Upper lobe of left lung (tissue), 6 donors: ENCODE data around the gene CALML6. TPM values are rescaled to one million over a fixed set of nuclear protein-coding genes. Genes with fewer than 3 reads are reported as not detected.

Experiments used
- ATAC-seq, 2 donors: fragments of 200-7000 bp; cut with Tn5 transposase; one replicate each; pipeline ENCODE4 v1.9.1; 2022; ENCODE audit warnings: mild to moderate bottlenecking in 2 of 2, moderate library complexity in 2 of 2; ENCODE audit not compliant: low FRiP score in 2 of 2
- DNase-seq, 2 donors: peaks; one replicate each; pipeline ENCODE4 v3.0.0-alpha.2; 2019 to 2020
- H3K27ac ChIP-seq, 4 donors: fragments of 200-600 bp; sonication (generic); one replicate each; pipeline ENCODE4 v1.5.1; 2016 to 2019
- H3K27me3 ChIP-seq, 4 donors: fragments of 200-600 bp; sonication (generic); one replicate each; pipeline ENCODE4 v1.5.1; 2017 to 2019
- H3K36me3 ChIP-seq, 4 donors: fragments of 200-600 bp; sonication (generic); one replicate each; pipeline ENCODE4 v1.5.1; 2016 to 2019
- H3K4me1 ChIP-seq, 4 donors: fragments of 200-600 bp; sonication (generic); one replicate each; pipeline ENCODE4 v1.5.1; 2018 to 2019
- H3K4me3 ChIP-seq, 4 donors: fragments of 200-600 bp; sonication (generic); one replicate each; pipeline ENCODE4 v1.5.1; 2017 to 2019; ENCODE audit warnings: mild to moderate bottlenecking in 2 of 4, moderate library complexity in 1 of 4
- H3K9me3 ChIP-seq, 4 donors: fragments of 200-600 bp; sonication (generic); one replicate each; pipeline ENCODE4 v1.5.1; 2018 to 2019
- CTCF ChIP-seq, 6 experiments: fragments of 450-650 bp in 4 of 6; fragments of 200-600 bp in 2 of 6; sonication (generic) in 2 of 6; IDR thresholded peaks; one replicate each; pipeline ENCODE4 v1.5.1; 2016 to 2019; ENCODE audit warnings: antibody characterized with exemption in 6 of 6
- EP300 ChIP-seq, 4 donors: sonication (generic); formaldehyde crosslinking; IDR thresholded peaks; one replicate each; pipeline ENCODE4 v1.5.1; 2017; ENCODE audit warnings: antibody characterized with exemption in 4 of 4, control low read depth in 2 of 4
- POLR2A ChIP-seq, 4 donors: fragments of 450-650 bp; IDR thresholded peaks; one replicate each; pipeline ENCODE4 v1.5.1; 2016 to 2017; ENCODE audit warnings: antibody characterized with exemption in 4 of 4, mild to moderate bottlenecking in 2 of 4
- POLR2AphosphoS5 ChIP-seq, 2 donors: sonication (generic); formaldehyde crosslinking; IDR thresholded peaks; one replicate each; pipeline ENCODE4 v1.5.1; 2017; ENCODE audit warnings: antibody characterized with exemption in 2 of 2
- WGBS, 2 donors: methylation state at CpG; one replicate each; pipeline ENCODE4 v1.1.5; 2017 to 2018; 5-methylcytosine and 5-hydroxymethylcytosine counted together
- total RNA-seq, 6 donors: library from RNA; depleted of rRNA in 4 of 6; stranded (reverse); fragments of >200 nt in 4 of 6; gene quantifications; one replicate each; pipeline versions ENCODE4 v1.1.0 to v1.2.1, GENCODE V29; 2016 to 2021
- donor health status: DM: no; HTN: no; CAD: no; lungs with moderate emphysema.
- donor health status: DM: no; HTN: yes; CAD: no; lungs with severe emphysema.

The CALML6 gene
- total RNA-seq, 6 donors from 2014 or later, result 0.37 to 0.57 (median 0.39) TPM; not detected in 3

GRCh38 chr1:1956586-1957532 lies 41.8 kb downstream of the CALML6 start:
- no peak overlapping the region for H3K4me3 ChIP-seq
- no peaks in the 10 kb centered on the region for H3K9me3 ChIP-seq
- H3K4me1 ChIP-seq, result peaks cover 5 to 13% (median 7%) of the 10 kb centered on the region in 4 donors
- TF ChIP-seq EP300 (IDR thresholded peaks at IDR 0.05) (no peak), POLR2A (IDR thresholded peaks at IDR 0.05) (no peak), POLR2AphosphoS5 (IDR thresholded peaks at IDR 0.05) (no peak), CTCF (IDR thresholded peaks at IDR 0.05) (no peak)
- no peaks in the 10 kb centered on the region for H3K36me3 ChIP-seq
- DNase-seq (peak in 1 of 2 donors; percentile 73), ATAC-seq (no peak)
- WGBS, 2 donors, result 91 to 95% methylated on average over 30 to 36 of the region's 38 CpGs
- no peak overlapping the region for H3K27ac ChIP-seq
- H3K27me3 ChIP-seq, result no peaks in the 10 kb centered on the region

- 90 to 91% methylated on average over 6 to 21 of the region's 22 CpGs for WGBS, 2 donors
Measured at GRCh38 chr1:1957533-1957961, 42.5 kb downstream of the CALML6 start.

GRCh38 chr1:1958071-1958541 lies 43.0 kb downstream of the CALML6 start:
- H3K4me3 ChIP-seq, result no peak overlapping the region
- 79 to 86% methylated on average over 15 to 26 of the region's 29 CpGs for WGBS, 2 donors
- no peak for ATAC-seq
- no peak for TF ChIP-seq POLR2AphosphoS5 (IDR thresholded peaks at IDR 0.05)
- TF ChIP-seq CTCF (IDR thresholded peaks at IDR 0.05), result no peak
- no peak for TF ChIP-seq EP300 (IDR thresholded peaks at IDR 0.05)
- no peak for TF ChIP-seq POLR2A (IDR thresholded peaks at IDR 0.05)
- peak in 1 of 2 donors; percentile 49 for DNase-seq
- no peak overlapping the region for H3K27ac ChIP-seq
- H3K9me3 ChIP-seq, result no peaks in the 10 kb centered on the region
- H3K36me3 ChIP-seq, result no peaks in the 10 kb centered on the region
- no peaks in the 10 kb centered on the region for H3K27me3 ChIP-seq
- peaks cover 5 to 13% (median 7%) of the 10 kb centered on the region in 4 donors for H3K4me1 ChIP-seq

More at GRCh38 chr1:1957533-1957961, 42.5 kb downstream of the CALML6 start:
- TF ChIP-seq POLR2AphosphoS5 (IDR thresholded peaks at IDR 0.05), result no peak
- no peak for TF ChIP-seq CTCF (IDR thresholded peaks at IDR 0.05)
- TF ChIP-seq EP300 (IDR thresholded peaks at IDR 0.05), result no peak
- no peak for TF ChIP-seq POLR2A (IDR thresholded peaks at IDR 0.05)
- ATAC-seq (no peak), DNase-seq (peak in 1 of 2 donors; percentile 77)
- Histone ChIP-seq H3K9me3 (no peaks in the 10 kb centered on the region), H3K4me3 (no peak overlapping the region), H3K27ac (no peak overlapping the region), H3K4me1 (peaks cover 5 to 13% (median 7%) of the 10 kb centered on the region in 4 donors), H3K27me3 (no peaks in the 10 kb centered on the region), H3K36me3 (no peaks in the 10 kb centered on the region)

GRCh38 chr1:1959459-1959839 lies 44.4 kb downstream of the CALML6 start:
- 71 to 78% methylated on average over 9 to 12 of the region's 12 CpGs for WGBS, 2 donors
- no peak for ATAC-seq
- no peaks in the 10 kb centered on the region for H3K27me3 ChIP-seq
- H3K4me3 ChIP-seq, result no peak overlapping the region
- TF ChIP-seq CTCF (IDR thresholded peaks at IDR 0.05), result no peak
- no peak for TF ChIP-seq EP300 (IDR thresholded peaks at IDR 0.05)
- no peak for TF ChIP-seq POLR2A (IDR thresholded peaks at IDR 0.05)
- no peak for TF ChIP-seq POLR2AphosphoS5 (IDR thresholded peaks at IDR 0.05)
- H3K4me1 ChIP-seq, result peaks cover 5 to 13% (median 7%) of the 10 kb centered on the region in 4 donors
- H3K36me3 ChIP-seq, result no peaks in the 10 kb centered on the region
- DNase-seq, result peak in 1 of 2 donors; percentile 58
- no peak overlapping the region for H3K27ac ChIP-seq
- H3K9me3 ChIP-seq, result no peaks in the 10 kb centered on the region
